KOPT-K1 (cell line): ENCODE measurements around the gene OPTC.
"Not testable (repeated sequence)": the region's sequence is repeated elsewhere in the genome, so short reads cannot be mapped to it uniquely, and the experiment has no call there.

Experiments used
- H3K27ac ChIP-seq: fragments of 200-600 bp; sonication (generic); 2 replicates; pipeline ENCODE4 v1.5.1; 2016; ENCODE audit warnings: antibody characterized with exemption, mild to moderate bottlenecking, low read depth, low read length; ENCODE audit not compliant: poor library complexity, severe bottlenecking
- H3K36me3 ChIP-seq: fragments of 200-600 bp; sonication (generic); 2 replicates; pipeline ENCODE4 v1.5.1; 2017; ENCODE audit warnings: antibody characterized with exemption, mild to moderate bottlenecking, low read length, moderate library complexity; ENCODE audit not compliant: insufficient read depth
- H3K9me3 ChIP-seq: fragments of 200-600 bp; sonication (generic); 2 replicates; pipeline ENCODE4 v1.5.1; 2017; ENCODE audit warnings: antibody characterized with exemption, low read length, mild to moderate bottlenecking; ENCODE audit not compliant: insufficient read depth, poor library complexity, severe bottlenecking

The OPTC gene

DNA sequence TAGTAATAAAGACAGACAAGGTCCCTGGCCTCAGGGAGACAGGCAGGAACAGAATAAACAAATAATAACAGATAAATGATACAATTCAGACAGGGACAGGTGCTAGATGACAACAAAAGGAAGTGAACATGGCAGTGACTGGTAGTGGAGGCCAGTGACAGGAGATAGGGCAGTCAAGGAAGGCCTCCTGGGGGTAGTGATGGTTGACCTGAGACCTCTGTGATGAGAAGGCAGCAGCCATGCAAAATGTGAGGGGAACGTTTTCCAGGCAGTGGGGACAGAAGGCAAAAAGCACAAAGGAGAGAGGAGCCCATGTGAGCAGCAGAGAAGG is 18.5 kb downstream of the OPTC start:
- Histone ChIP-seq H3K27ac (no peak overlapping the region), H3K9me3 (no peaks in the 10 kb centered on the region), H3K36me3 (no peaks in the 10 kb centered on the region)

DNA sequence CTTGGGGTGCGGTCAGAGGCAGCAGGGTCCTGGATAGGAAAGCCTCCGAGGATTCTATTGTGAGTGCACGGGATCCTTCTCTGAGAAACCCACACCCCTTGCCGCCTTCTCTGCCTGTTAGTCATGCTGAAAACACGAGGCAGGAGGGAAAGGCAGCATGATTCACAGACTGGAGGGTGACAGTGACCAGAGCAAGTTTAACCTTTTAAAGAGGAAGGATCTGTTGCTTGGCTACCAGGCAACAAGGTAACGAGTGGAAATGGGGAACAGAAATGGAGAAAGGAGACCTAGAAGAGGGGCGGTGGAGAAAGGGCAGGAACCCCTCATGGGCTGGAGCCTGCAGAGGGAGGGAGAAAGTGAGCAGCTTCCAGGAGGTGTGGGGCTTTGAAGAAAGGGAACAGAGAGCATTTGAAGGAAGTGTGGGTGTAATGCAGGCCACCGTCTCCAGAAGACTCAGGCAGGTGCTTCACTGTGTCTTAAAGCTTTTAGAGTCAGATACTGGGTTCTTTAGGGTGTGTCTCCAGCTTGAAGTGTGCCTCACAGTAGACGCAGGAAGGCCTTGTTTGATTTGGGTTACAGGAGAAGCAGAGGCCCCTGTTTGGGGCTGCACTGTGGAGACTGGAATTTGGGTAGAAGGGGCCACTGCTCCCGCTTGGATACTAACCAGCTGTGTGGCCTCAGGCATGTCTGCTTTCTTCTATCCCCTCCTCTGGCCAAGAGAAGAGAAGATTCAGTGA is 19.1 kb downstream of the OPTC start:
- no peak overlapping the region for H3K27ac ChIP-seq
- H3K9me3 ChIP-seq: no peaks in the 10 kb centered on the region
- H3K36me3 ChIP-seq: no peaks in the 10 kb centered on the region

DNA sequence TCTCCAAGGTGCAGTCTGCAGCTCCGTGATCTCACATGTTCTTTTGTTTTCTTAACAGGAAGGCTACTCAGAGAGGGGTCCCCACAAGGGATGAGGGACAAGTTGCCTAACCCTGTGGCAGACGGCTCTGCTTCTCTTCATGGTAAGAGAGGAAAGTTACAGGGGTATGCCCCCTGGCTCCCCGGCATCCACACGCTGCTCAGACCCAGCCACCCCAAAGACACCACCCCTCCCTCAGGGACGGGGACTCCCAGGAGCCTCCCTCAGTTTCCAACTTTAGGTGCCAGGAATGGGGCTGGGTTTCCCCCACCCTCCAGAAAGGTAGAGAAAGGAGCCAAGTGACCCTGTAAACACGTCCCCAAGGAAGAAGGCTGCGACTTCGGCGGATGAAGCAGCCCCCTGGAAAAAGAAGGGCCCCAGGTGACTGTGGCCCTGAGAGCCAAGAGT is 19.7 kb downstream of the OPTC start:
- no peak overlapping the region for H3K27ac ChIP-seq
- H3K36me3 ChIP-seq: no peaks in the 10 kb centered on the region
- no peaks in the 10 kb centered on the region for H3K9me3 ChIP-seq

DNA sequence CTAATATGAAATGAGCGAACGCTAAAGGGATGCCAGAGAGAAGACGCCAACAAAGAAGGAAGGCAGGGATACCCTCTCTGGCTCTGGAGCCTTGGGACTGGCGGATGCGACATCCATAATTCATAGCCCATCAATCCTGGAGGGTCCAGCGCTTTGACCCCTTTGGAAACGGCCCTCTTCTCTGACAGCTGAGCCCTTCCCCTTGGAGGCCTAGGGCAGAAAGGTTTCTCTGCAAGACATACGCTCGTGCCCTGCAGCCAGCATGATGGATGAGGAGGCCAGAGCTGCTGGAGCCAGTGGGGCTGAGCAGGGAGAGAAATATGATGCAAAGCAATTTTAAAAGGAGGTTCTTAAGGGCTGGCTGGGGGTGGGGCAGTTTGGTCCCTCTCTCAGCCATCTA is 22.2 kb downstream of the OPTC start:
- no peaks in the 10 kb centered on the region for H3K36me3 ChIP-seq
- H3K27ac ChIP-seq: no peak overlapping the region
- no peaks in the 10 kb centered on the region for H3K9me3 ChIP-seq

DNA sequence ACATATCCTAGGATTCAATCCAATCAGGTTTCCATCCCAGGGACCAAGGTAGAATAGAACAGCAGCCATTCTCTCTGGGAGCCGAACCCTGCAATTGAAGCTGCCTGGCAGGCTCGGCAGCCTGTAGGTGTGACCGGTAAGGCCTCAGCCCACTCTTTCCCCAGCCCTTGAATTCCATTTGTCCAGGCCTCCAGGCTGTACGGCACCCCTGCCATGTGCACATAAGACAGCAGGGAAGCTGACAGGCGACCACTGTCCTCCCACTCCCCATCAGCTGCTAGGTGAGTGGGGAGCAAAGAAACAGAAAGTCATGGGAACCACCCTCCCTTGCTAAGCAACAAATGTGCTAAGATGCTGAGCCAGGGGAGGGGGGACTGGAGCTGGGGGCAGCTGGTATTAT is 23.0 kb downstream of the OPTC start:
- Histone ChIP-seq H3K36me3 (no peaks in the 10 kb centered on the region), H3K27ac (no peak overlapping the region), H3K9me3 (no peaks in the 10 kb centered on the region)

DNA sequence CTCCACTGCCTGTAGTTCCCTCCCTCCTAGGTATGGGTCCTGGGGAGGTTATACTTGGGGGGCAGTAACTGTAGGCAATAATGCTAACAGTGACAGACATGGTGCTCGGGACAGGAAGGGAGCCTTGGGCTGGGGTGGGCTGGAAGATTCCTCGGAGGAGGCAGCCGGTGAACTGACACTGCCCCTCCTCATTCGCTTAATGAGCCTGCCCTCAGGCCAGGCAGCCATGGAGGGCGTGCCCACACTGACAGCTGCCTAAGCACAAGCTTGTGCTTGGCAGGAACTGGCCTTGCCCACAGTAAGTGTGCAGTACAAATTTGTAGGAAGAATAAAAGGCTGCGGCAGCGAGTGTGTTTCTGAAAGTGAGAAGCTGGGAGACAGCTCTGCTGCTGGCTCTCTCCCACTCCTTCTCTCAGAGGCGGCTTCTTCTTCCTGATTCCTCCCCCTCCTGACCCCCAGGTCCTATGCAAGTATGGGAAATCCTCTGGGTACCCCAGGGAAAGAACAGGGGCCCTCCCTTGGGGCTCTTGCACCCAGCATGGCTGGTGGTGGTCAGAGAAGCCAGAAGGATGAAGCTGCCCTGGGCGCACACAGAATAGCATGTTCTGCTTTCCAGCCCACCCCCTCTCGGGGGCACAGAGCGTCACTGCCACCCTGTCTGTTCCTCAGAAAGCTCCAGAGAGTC is 23.6 kb downstream of the OPTC start:
- no peak overlapping the region for H3K27ac ChIP-seq
- no peaks in the 10 kb centered on the region for H3K9me3 ChIP-seq

DNA sequence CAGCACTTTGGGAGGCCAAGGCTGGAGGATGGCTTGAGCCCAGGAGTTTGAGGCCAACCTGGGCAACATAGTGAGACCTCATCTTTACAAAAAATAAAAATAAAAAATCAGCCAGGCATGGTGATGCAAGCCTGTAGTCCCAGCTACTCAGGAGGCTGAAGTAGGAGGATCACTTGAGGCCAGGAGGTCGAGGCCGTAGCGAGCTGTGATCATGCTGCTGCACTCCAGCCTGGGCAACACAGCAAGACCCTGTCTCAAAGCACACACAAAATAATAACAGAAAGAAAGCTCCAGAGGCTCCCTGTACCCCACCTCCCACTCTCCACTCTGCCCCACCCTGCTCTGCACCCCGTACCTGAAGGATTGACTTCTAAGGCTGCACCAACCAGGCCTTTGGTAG is 24.2 kb downstream of the OPTC start:
- H3K27ac ChIP-seq, H3K9me3 ChIP-seq, H3K36me3 ChIP-seq: not testable (repeated sequence)

More for the DNA sequence above, 23.6 kb downstream of the OPTC start:
- no peaks in the 10 kb centered on the region for H3K36me3 ChIP-seq

DNA sequence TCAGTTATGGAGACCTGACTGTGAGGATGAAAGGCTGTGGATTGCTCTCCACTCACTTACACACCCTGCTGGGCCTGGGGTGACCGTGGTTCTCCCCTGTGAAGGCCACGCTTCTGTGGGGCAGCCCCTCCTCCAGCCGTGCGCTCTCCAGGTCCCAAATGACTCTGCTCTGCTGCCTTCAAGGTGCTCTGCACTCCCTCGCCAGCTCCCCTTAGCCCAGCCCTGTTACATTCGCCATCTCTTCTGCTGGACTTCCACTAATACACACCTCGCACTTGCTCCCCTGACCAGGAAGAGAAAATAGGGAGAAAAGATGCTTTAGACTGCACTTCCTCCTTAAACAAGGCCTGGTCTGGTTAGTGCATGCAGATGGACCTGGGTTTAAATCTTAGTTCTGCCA is 24.6 kb downstream of the OPTC start:
- no peak overlapping the region for H3K27ac ChIP-seq
- no peaks in the 10 kb centered on the region for H3K36me3 ChIP-seq
- no peaks in the 10 kb centered on the region for H3K9me3 ChIP-seq

DNA sequence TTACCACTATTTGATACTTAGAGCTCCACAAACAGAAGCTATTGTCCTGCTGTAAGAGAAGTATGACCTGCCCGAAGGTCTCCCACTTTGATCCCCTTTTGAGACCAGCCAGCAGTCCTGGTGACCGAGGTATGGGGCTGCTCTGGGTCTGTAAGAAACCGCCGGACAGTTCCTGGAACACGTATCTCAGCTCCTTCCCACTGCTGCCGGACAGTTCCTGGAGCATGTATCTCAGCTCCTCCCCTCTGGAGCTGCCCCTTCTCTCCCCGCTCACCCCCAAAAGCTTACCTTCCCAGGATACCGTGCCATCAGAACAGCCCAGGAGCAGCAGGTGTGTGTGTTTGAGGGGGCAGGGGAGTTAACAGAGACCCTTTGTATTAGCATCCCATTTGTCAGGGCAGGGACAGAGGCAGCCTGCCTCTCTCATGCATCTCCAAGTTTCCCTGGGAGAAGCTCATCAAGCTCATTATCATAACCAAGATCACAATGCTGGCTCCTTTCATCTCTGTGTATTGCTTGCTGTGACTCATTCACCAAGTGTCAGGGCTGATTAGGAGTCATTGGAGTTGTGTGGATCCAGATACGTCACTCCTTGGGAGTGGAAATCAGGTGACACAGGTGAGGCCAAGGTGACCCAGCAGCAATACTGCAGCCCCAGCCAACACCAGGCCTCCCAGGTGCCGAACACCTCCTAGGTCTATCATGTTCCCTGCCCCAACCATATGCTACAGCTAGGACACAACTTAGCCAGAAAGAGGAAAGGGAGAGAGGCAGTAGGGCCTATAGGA is 25.3 kb downstream of the OPTC start:
- no peak overlapping the region for H3K27ac ChIP-seq
- no peaks in the 10 kb centered on the region for H3K9me3 ChIP-seq
- no peaks in the 10 kb centered on the region for H3K36me3 ChIP-seq

DNA sequence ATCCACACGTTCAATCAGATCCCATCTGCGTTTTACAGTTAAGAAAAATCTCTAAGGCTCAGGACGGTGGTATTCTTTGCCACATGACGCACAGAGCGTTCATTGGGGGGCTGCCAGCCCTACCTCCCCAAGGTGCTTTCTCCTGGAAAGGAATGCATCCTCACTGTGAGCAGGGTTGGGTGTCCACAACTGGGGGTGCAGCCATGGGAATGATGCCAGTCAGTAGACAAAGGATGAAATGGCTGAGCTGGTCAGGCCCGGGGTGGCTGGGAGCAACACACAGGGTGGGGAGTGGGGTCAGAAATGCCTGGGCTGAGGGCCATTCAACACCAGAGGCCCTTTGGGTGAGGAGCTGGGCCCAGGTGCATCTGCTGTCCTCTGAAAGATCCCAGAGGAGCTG is 25.9 kb downstream of the OPTC start:
- no peak overlapping the region for H3K27ac ChIP-seq
- no peaks in the 10 kb centered on the region for H3K9me3 ChIP-seq
- no peaks in the 10 kb centered on the region for H3K36me3 ChIP-seq

DNA sequence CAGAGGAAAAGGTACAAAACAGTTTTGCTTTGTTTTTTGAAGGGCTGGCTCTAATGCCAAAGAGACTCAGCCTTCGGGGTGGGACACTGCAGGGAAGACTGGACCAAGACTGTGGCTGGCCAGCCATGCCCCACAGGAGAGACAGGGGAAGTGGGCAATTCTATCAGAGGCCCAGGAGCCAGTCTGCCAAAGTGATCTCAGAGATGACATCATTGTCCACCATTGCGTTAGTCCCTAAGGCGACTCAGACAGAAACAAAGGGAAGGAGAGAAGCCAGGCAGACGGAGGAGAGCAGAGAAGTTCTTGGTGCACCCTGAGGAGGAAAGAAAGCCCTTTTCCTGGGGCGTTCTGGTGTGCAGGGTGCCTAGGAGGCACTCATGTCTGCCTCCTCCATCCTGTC is 26.4 kb downstream of the OPTC start:
- Histone ChIP-seq H3K27ac (no peak overlapping the region), H3K36me3 (no peaks in the 10 kb centered on the region), H3K9me3 (no peaks in the 10 kb centered on the region)

DNA sequence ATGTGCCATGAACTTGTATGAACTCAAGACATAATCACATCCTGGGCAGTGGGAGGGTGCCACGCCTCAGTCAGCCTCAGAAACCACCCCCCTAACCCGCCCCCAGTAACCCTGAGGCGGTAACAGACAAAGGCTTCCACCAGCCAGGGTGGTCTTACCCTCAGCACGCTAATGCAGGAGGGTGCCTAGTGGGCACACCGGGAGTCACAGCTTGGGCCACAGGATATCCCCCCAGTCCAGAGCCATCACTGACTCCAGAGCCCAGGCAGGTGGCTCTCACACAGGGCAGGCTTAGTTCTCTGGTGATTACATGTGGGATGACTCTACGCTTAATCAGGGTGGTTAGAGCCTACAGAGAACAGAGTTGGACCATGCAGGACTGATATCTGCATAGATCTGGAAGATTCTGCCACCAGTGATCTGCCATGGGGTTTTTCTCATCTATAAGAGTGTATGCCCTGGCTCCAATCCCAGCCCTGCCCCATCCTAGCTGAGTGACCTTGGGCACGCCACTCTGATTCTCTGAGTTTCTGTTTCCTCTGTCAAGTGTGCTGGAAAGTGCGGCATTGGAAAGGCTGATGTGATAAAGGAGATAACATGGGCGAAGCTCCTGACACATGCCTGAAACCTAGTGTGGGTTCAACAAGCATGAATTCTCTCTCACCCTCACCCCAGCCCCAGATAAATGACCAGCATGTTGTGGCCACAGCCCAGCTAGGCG is 27.3 kb downstream of the OPTC start:
- Histone ChIP-seq H3K9me3 (no peaks in the 10 kb centered on the region), H3K36me3 (no peaks in the 10 kb centered on the region), H3K27ac (no peak overlapping the region)

DNA sequence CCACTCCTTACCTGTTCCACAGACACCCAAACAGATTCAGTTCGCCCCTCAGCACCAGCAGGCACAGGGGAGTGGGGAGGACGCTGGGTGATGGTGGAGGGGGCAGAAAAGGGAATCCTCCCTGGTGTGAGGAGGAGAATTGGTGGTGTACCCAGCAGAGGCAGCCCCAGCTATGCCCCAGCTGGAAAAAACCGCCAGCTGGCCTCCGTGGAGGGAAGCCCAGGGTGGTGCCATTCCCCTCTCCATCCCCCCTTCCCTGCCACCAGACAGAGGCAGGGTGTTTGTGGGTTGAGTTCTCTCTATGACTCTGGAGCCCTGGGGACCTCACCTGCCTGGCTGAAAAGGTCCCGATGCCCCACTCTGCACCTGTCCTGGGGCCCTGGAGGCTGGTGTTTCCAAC is 27.9 kb downstream of the OPTC start:
- no peak overlapping the region for H3K27ac ChIP-seq
- H3K9me3 ChIP-seq: no peaks in the 10 kb centered on the region
- no peaks in the 10 kb centered on the region for H3K36me3 ChIP-seq

DNA sequence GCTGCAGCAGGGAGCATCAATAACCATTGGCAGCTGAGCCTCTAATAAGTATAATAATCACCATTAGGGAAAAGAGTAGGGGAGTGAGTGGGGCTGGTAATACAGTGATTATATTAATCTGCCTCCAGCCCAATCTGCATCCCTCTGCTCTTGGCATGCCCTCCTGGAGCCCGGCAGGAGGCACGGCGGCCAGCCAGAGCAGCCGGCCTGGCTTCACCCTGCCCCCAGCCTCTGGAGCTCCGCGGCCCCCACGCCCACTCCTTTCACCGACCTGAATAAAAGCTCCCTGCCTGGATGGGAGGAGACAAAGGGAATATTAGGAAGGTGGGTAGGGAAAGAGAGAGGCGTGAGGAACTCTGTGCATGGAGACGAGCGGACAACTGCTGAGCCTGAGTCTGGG is 28.3 kb downstream of the OPTC start:
- no peaks in the 10 kb centered on the region for H3K36me3 ChIP-seq
- no peak overlapping the region for H3K27ac ChIP-seq
- no peaks in the 10 kb centered on the region for H3K9me3 ChIP-seq

DNA sequence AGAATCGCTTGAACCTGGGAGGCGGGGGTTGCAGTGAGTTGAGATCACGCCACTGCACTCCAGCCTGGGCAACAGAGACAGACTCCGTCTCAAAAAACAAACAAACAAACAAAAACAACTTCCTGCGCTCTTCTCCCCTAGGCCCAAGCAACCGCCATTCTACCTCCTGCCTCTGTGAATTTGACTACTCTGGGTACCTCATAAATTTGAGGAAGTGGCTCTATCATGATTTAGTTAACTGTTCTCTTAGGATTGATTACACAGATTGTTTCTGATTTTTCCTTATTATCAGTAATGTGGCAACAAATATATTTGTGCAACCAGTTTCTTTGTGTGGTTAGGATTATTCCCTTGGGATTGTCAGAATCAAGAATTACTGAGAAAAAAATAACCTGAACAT is 29.7 kb downstream of the OPTC start:
- H3K36me3 ChIP-seq: no peaks in the 10 kb centered on the region
- no peaks in the 10 kb centered on the region for H3K9me3 ChIP-seq
- no peak overlapping the region for H3K27ac ChIP-seq
